Fibroblast of skin of left quadriceps (primary cell): ENCODE measurements around the gene ECM2.

Source experiments
- DNase-seq, 2 experiments: peaks; one replicate each; pipeline ENCODE4 v3.0.0-alpha.2; 2013; ENCODE audit warnings: low read depth in 2 of 2

Gene ECM2

DNA sequence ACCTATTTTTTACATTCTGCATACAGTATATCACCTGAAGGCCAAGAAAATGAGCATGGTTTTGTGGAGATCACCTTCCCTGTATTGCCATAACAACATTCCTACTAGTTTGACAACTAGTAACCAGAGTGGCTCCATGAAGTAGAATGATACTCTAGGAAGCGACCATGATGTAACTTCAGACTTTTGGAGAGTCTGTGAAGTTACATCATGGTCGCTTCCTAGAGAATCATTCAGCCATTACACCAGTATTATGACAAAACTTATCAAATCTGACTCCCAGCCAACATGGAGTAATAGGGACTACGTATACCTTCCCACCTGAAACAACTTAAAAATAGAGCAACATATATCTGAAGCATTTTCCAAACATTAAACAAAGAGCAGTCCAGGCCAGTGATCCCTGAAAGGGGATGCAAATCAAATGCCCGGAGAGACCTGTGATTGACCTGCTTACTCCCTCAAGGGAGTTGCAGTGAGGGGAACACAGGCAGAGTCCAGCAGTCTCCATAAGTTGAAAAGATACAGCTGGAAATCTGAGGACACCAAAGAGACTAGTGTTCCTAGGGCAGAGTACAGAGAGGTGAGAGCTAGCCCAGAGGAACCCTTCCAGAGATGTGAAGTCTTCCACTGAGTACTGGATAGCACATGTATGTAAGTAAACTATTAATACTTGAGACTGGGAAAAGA is 7.8 kb downstream of the ECM2 start:
- DNase-seq: no peak

DNA sequence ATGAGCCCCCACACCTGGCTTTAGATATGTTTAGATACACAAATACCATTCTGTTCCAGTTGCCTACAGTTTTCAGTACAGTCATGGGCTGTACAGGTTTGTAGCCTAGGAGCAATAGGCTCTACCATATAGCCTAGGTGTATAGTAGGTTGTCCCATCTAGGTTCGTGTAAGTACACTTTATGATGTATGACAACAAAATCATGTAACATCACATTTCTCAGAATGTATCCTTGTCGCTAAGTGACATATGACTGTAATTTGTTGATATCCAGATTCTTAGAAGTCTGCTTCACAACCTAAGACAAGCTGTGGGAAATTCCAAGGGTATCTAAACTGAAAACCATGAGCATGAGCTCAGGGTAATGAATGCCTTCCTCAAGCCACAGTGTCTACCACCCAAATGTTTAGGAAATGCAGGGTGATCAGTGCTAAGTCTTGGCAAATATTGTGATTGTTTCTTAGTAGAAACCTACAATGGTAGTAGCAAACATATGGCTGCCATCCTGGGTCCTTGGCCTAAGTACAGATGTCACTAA is 8.4 kb downstream of the ECM2 start:
- DNase-seq: no peak

DNA sequence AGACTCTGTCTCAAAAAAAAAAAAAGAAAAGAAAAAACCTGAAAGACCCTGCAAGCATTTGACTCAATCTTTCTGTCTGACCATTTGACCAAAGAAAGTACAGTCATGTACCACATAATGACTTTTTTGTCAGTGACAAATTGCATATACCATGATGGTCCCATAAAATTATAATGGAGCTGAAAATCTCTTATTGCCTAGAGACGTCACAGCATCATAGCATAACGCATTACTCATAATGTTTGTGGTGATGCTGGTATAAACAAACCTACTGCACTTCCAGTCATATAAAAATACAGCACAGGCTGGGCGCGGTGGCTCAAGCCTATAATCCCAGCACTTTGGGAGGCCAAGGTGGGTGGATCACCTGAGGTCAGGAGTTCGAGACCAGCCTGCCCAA is 10.5 kb downstream of the ECM2 start:
- DNase-seq: peak in 1 of 2 experiments; percentile 10

DNA sequence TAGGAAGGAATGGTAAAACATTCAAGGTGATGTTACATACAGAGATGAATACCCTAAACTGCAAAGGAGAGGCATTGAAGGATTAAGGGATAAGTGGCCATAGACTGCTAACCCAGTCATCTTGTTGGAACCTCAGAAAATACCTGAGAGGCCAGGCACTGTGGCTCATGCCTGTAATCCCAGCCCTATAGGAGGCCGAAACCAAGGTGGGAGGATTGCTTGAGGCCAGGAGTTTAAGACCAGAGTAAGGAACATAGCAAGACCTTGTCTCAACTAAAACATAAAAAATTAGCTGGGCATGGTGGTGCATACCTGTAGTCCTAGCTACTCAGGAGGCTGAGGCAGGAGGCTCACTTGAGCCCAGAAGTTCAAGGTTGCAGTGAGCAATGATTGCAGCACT is 10.9 kb downstream of the ECM2 start:
- DNase-seq: no peak

DNA sequence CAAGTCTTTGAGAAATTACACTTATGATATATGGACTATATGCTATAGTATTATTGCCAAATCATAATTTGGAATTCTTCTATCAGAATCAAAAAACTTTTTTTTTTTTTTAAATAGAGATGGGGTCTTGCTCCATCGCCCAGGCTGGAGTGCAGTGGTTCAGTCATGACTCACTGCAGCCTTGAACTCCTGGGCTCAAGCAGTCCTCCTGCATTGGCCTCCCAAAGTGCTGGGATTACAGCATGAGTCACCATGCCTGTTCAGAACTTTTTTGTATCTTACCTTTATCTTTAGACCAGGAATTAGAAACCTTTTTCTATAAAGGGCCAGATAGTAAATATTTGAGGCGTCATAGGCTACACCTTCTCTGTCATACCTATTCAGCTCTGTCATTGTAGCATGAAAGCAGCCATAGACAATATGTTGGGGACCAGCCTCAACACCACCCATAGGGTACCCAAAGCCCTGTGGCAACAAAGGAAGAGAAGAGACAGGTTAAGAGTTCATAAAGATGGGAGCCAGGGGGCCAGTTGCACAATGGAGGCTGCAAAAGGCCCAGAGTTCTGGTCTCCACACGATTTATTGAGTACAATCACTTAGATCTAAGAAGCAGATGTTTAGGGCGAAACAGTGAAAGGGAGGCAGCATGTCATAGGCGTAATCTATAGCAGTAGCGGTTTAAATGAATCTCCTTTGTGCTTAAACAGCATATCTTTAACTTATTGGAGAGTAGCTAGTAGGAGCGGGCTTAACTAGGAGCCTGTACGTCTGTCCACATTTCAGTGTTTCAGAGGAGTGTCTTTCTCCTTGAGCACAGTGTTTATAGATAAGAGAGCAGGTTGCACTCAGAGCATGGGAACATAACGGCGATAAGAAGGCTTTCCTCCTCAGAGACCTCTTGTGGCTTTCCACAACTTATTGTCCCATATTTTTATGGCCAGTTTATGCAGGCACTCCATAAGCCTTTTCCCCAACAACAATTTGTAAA is 12.5 kb downstream of the ECM2 start:
- no peak for DNase-seq

DNA sequence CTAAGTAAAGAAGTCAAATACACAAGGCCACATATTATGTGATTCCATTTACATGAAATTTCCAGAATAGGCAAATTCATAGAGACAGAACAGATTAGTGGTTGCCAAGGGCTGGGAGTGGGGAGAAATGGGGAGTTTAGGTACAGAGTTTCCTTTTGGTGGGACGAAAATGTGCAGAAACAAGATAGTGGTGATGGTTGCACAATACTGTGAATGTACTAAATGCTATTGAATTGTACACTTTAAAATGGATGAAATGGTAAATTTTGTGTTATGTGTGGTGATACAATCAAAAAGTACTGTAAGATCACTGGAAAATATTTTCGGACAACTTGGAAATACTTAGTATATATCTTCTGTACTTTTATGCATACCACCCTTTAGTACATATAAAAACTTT is 15.0 kb downstream of the ECM2 start:
- DNase-seq: no peak

DNA sequence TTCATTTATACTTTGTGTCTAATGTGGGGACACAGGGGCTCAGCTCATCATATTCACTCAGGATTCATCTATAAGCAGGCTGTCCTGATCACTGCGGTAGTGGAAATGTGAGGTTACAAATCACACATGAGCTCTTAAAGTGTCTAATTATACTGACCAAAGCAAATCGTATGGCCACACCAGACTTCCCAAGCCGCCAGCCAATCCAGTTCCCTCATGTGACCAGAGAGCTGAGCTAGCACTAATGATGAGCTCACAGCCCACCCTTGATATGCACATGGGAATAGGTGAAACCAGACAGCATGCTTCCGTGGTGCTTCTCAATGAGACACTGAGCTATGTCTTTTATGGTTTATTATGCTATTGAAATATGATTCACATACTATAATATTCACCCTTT is 17.6 kb downstream of the ECM2 start:
- DNase-seq: no peak

DNA sequence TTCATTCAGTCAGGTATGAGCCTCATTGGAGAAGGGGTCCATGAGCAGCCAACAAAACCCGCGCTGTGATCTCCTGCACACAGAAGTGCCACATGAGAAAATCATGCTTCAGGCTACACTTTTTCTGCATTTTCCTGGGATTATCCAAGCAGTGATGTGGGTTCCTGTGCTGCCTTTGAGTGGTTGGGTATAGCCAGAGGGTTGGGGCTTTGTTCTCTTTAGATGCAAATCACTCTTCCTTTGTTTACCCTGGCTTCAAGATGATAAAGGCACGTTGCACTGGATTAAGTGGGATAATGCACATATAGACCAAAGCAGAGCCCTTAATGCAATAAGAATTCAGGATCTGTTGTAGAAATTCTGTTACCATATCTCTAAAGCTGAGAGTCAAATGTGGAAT is 18.7 kb downstream of the ECM2 start:
- DNase-seq: no peak

DNA sequence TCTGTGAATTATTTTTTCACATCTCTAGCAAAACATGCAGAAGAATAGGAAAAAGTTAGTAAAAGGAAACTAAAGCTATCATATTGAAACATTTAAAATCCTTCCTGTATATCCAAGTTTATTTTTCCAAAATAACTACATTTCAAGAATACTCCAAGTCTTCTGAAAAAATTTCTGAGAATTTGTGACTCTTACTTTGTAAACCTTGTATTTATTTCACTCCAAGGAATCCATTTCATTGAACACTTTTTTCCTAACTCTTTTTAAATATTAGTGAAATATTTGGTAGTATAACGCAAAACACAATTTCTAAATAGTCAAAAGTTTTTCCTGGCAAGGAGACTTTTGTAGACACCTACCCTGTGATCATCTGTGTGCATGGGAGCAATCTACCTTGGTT is 19.3 kb downstream of the ECM2 start:
- DNase-seq: no peak

DNA sequence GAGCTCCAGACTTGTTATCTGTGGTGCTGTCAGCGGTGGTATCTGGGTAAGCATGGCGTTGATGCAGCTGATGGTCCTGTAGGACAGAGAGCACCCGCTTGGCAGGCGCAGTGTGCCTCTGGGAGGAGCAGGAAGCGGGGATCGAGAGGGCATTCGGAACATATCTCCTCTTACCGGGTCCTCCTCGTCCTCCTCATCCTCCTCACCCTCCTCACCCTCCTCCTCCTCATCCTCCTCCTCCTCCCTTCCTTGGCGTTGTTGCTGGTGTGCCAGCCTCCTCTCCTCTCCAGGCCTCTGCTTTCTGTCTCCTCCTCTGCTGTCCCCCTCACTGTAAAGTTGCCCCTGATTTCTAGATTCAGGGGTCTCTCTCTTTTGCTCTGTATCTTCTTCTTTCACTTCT is 21.2 kb downstream of the ECM2 start:
- DNase-seq: no peak

DNA sequence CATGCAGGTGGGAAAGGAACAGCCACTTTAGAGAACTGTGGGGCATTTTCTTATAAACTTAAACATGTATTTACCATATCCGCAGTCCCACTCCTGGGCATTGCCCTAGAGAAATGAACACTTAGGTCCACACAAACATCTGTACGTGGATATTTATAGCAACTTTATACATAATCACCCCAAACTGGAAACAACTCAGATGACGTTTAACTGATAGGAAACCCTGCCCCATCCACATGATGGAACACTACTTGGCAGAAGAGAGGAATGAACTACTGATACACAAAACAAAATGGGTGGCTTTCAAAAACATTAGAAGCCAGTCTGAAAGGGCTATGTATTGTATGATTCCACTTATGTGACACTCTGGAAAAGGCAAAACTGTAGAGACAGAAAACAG is 22.4 kb downstream of the ECM2 start:
- DNase-seq: no peak

DNA sequence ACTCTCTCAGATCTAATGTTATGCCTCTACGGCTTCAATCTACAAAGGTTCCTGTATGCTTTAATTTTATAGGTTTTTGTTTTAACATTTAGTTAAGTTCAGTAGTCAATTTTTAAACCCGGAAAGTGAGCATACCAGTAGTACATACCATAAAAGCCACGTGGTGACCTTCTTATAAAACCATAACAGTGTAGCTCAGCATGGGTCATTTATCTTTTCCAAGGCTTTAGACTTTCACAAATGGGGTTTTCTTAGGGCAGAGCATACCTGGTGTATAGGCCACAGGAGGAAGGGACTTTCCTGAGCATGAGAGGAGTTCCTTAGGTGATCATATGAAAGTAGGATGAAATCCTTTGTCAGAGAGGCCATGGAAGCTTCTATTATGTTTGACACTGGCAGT is 23.2 kb downstream of the ECM2 start:
- DNase-seq: no peak

DNA sequence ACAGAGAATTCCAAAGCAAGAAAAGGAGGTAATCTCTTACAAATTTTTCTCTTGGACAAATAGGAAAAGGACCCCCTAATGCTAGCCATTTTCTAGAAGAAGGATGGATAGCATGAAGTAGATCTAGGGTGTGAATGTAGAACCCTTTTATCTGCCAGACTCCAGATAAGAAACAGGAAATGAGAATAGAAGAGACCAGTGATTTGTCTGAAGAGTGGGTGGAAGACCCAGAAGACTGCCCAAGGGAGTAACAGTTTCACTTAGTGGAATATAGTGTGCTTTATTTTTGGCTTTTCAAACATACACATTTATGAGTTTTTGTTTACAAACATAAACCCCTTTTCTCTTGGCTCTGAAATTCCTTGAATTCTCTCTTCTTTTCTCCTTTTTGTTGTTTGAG is 25.0 kb downstream of the ECM2 start:
- DNase-seq: no peak

DNA sequence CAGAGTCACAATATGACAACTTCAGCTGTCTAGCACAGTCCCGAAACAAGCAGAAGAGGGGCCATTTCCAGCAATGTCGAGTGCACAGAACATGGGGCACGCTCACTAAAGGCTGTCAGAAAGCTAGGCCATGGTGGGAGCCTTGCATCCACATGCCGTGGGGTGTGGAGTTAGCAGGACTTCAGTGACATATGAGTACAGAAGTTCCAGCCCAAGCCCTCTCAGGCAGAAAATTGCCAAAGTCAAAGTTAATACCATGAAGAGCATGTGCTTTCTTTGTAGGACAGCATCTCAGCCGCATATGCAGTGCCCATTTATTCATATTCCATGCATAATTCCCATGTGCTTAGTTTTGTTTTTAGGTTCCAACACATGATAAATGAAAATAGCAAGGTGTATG is 26.7 kb downstream of the ECM2 start:
- no peak for DNase-seq

DNA sequence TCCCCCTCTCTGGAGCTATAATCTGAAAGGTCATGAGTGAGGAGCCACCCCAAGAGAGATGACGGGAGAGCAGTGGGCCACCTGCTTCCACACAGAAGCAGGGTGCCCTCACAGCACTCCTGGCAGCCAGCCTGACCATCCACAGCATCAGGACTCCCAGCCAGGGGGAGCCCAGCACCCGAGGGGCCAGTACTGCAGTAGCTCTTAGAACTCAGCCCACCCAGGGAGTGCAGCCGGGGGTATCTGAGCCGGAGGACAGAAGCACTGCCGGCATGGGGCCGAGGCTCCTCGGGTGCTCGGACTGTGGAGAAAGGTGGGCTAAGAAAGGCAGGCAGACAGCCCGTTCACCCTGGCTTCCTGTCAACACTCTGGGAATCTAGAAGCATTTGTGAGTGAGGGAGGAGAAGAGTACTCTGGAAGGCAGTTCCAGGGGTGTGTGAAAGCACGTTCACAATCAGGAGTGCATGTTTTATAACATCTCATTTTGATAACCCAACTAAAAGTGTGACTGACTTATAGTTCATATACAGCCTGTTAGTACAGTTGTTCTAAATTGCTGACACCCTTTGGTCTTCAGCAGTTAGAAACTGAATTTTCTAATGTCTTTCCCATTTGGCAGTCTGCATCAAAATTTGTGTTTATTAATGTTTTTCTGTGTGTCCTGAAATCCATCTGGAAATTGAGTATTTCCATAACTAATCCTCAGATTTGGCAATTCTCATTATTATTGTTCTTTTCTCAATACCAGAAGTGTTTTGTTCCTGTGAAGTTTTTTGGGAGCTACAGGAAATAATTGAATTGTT is 27.6 kb downstream of the ECM2 start:
- no peak for DNase-seq

DNA sequence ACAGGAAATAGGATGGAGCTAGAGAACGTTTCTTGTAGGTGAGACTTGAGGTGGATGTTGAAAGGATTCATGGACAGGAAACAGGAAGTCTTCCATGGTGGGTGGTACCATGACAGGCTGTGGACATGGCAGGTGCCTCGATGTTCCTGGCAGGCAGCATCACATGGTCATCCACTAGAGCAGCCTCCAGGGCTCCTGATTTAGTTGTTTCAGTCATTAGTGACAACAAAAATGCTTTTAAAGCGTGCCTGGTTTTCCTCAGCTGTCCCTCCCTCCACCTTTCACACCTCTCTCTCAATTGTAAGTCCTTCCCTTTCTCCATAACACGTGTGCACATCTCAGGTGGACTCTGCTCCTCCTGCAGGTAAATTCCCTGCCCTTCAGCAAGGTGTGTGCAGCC is 28.3 kb downstream of the ECM2 start:
- no peak for DNase-seq

DNA sequence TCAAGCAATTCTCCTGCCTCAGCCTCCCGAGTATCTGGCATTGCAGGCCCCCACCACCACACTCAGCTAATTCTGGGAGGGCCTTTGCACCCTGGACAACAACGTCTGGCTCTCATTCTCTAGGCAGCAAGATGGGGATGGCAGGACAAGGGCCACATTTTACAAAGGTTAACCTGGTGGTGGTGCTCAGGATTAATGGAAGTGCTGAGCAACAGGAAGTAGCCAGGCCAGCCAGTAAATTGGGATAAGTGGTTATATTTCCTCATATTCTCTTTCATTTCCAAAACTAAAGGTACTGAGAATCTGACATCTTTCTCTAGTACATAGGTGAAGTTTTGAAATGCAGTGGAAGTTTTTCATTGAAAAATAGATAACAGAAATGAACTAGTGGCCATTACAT is 28.8 kb downstream of the ECM2 start:
- no peak for DNase-seq

DNA sequence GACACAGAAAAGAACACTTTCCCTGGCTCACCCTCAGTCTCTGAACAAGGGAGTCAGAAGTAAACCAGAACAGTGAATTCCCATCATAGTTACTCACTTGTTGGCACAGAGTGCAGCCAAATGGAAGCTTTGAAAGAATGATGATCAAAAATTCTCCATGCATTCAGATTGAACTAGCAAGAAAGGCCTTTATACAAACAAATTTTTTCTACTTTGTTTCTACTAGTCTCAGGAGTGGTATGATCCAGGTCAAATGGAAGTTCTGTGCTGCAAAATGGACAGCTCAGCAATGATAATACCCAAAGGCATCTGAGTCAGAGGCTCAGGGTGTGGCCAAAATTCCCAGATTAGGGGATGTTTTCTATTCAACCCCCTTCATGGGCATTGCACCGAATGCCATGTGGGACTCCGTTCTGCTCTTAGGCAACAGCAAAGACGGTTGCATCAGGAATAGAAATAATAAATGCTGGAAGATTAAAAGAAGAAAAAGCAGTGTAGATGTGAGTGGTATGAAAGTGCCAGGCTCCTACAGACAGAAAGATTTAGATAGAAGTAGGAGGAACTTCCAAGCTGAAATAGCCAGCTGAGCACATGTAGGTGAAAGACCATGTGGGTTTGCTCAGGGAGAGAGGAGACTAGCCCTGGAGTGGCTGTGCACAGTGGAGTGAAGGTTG is 29.5 kb downstream of the ECM2 start:
- peak; percentile 88 to 91 for DNase-seq

DNA sequence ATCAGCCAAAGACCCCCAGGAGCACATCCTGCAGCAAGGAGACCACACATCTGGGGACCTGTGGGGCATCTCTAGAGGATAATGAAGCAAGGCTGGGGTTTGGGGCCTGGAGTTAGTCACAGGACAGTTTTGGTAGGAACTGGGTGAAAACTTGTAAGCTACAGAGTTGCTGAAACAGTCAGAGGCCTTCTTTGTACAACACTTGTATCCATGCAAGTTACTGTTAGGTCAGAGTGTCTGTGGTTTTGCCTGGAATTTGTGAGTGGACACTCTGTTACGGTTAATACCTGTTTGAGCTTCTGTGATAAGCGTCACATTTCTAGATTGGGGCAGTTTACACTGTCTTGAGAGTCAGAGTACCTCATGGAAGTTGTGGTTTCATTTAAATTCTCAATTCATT is 30.9 kb downstream of the ECM2 start:
- DNase-seq: no peak

DNA sequence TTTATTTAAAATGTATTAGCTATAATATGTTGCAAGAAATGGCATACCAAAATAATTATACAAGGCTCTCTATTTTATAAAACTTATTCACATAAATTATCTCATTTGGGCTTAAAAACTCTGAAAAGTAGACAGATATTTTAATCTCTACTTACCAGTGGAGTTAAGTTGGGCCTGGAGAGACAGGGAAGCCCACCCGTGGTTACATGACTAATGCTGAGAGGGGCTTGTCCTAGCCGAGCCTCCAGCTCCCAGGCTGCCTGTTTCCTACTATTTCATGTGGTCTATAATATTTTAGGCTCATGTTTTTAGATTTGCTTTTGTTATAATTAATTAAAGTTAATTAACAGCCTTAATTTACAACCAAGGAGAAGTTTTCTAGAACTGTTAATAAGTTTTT is 32.6 kb downstream of the ECM2 start:
- no peak for DNase-seq

DNA sequence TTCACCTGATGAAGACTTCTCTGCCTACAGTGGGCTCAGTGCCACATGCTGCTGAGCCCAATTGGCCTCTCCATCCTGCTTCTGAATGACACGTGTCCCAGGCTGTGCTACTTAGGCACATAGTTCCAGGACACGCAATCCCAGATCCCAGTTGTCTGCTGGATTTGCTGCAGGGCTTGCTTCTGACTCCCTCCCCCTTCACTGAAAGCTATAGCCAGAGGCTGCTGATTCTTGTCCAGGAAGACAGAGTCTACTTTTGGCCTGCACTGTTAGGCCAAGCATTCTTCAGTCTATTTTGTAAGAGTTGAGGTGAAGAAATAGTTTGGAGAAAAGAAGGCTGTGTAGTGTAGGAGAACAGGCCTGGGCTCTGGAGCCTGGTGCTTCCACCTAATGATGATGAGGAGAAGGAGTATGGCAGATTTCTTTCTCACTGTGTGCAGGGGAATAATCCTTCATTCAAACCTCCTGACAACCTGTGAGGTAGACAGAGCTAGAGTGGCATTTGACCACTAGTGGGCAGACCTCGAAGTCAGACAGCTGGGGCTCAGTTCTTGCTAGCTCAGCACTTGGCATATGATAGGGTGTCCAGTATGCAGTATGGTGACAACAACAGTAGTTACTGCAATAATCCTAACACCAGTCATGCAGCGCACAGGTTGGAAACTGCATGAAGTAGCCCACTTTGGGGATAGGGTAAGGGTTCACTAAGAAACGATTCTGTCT is 34.0 kb downstream of the ECM2 start:
- no peak for DNase-seq
